Right lobe of liver (tissue), 6 donors: ENCODE measurements around the gene ATXN1. TPM values are rescaled to one million over a fixed set of nuclear protein-coding genes. Genes with fewer than 3 reads are reported as not detected.
"Not testable (repeated sequence)": the region's sequence is repeated elsewhere in the genome, so short reads cannot be mapped to it uniquely, and the experiment has no call there.

Source experiments
- ATAC-seq, 4 donors: fragments of 200-7000 bp; cut with Tn5 transposase; one replicate each; pipeline ENCODE4 v1.9.1; 2020; ENCODE audit warnings: mild to moderate bottlenecking in 4 of 4, moderate library complexity in 4 of 4
- DNase-seq, 3 donors: peaks; one replicate each; pipeline ENCODE4 v3.0.0-alpha.2; 2020
- H3K27ac ChIP-seq, 3 donors: fragments of 200-600 bp; one replicate each; pipeline ENCODE4 v1.8.0; 2022
- H3K27me3 ChIP-seq, 2 donors: fragments of 200-600 bp; one replicate each; pipeline ENCODE4 v1.8.0; 2022
- H3K36me3 ChIP-seq, 4 donors: fragments of 200-600 bp; sonication (generic) in 1 of 4; one replicate each; pipeline versions ENCODE4 v1.5.1 to v1.8.0; 2017 to 2022; ENCODE audit warnings: control low read depth in 1 of 4
- H3K4me1 ChIP-seq, 4 donors: fragments of 200-600 bp; sonication (generic) in 1 of 4; one replicate each; pipeline versions ENCODE4 v1.5.1 to v1.8.0; 2017 to 2022; ENCODE audit warnings: control low read depth in 1 of 4
- H3K4me3 ChIP-seq, 3 donors: fragments of 200-600 bp; one replicate each; pipeline ENCODE4 v1.8.0; 2022
- H3K9me3 ChIP-seq, 4 donors: fragments of 200-600 bp; sonication (generic) in 1 of 4; one replicate each; pipeline versions ENCODE4 v1.5.1 to v1.8.0; 2017 to 2022; ENCODE audit warnings: control low read depth in 1 of 4
- POLR2A ChIP-seq: fragments of 450-650 bp; IDR thresholded peaks from one replicate; pipeline ENCODE4 v1.6.1; 2017; ENCODE audit warnings: antibody characterized with exemption, mild to moderate bottlenecking
- WGBS: methylation state at CpG from one replicate; pipeline ENCODE4 v1.1.6; 2018; ENCODE audit warnings: low coverage, low lambda C conversion rate; ENCODE audit not compliant: insufficient coverage; ENCODE audit errors: missing lambda C conversion rate; 5-methylcytosine and 5-hydroxymethylcytosine counted together
- intact Hi-C, 2 donors: fragments of 100-400 bp; cut with DNase I; formaldehyde crosslinking; loops; one replicate each; pipeline versions ENCODE4 v1.11.2 to v1.14.1; 2022
- total RNA-seq, 6 experiments: library from RNA; depleted of rRNA in 2 of 6; stranded (reverse); fragments of >200 nt in 2 of 6; fragmentation: NEBNext Ultra II Directional in 3 of 6; extraction: Animal tissue kit (Norgen Biotek cat#: 25700) in 3 of 6; gene quantifications; one replicate each; pipeline versions ENCODE4 v1.1.0 to v1.2.4, GENCODE V29; 2016 to 2023
- TF ChIP-seq, protein P1 (sequence below), 4 donors: fragments of 200-600 bp in 3 of 4; fragments of 450-650 bp in 1 of 4; IDR thresholded peaks; one replicate each; pipeline versions ENCODE4 v1.5.1 to v1.8.0; 2016 to 2022; ENCODE audit warnings: antibody characterized with exemption in 4 of 4, mild to moderate bottlenecking in 2 of 4
- donor health status: DM: no; HTN: yes; CAD: no.
- donor health status: DM: no; HTN: no; CAD: no.
- donor health status: DM: no; HTN: no; CAD: no.
- donor health status: DM: no; HTN: yes; CAD: no.
- donor health status: DM: no; HTN: yes; CAD: no.

The ATXN1 gene
- total RNA-seq, 6 experiments from 2014 or later: 23.2 to 28.7 (median 25.0) TPM

DNA sequence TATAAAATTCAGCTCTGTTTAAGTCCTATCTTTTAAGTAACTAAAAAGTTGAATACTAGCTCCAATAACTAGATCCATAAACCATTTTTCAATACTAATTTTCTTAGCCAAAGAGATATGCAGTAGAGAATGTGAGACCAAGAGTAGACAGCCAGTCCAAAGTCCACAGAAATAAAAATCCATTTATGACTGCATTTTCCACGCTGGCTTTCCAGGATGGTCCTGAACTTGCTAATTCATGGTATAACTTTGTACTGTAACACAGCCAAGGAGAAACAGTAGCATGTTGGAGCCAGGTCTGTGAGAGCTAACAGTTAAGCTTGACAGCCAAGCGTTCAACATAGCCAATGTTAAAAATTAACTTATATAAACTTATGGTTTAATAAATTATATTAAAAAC is 366.6 kb downstream of the ATXN1 start:
- H3K27ac ChIP-seq: no peak overlapping the region
- WGBS: 92% methylated on average over 2 of the region's 2 CpGs
- H3K9me3 ChIP-seq: no peaks in the 10 kb centered on the region
- DNase-seq (no peak), ATAC-seq (no peak)
- TF ChIP-seq POLR2A: no peak
- TF ChIP-seq, protein P1, sequence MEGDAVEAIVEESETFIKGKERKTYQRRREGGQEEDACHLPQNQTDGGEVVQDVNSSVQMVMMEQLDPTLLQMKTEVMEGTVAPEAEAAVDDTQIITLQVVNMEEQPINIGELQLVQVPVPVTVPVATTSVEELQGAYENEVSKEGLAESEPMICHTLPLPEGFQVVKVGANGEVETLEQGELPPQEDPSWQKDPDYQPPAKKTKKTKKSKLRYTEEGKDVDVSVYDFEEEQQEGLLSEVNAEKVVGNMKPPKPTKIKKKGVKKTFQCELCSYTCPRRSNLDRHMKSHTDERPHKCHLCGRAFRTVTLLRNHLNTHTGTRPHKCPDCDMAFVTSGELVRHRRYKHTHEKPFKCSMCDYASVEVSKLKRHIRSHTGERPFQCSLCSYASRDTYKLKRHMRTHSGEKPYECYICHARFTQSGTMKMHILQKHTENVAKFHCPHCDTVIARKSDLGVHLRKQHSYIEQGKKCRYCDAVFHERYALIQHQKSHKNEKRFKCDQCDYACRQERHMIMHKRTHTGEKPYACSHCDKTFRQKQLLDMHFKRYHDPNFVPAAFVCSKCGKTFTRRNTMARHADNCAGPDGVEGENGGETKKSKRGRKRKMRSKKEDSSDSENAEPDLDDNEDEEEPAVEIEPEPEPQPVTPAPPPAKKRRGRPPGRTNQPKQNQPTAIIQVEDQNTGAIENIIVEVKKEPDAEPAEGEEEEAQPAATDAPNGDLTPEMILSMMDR (IDR thresholded peaks at IDR 0.05): no peak
- no peak overlapping the region for H3K4me3 ChIP-seq
- intact Hi-C loops: no loop called here
- no peaks in the 10 kb centered on the region for H3K36me3 ChIP-seq
- peaks cover 0 to 13% (median 2%) of the 10 kb centered on the region in 4 donors for H3K4me1 ChIP-seq
- H3K27me3 ChIP-seq: no peaks in the 10 kb centered on the region

DNA sequence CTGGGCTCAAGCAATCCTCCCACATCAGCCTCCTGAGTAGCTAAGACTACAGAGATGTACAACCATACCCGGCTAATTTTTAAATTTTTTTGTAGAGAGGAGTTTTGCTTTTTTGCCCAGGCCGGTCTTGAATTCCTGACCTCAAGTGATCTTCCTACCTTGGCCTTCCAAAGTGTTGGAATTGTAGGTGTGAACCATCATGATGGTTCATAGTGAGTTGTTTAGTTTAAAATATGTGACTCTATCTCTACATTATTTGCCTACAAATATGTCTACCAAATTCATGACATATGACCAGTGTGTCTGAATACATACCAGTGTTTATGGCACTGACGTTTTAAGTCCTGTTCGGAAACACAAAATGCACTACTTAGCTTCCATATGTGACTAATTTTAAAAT is 367.9 kb downstream of the ATXN1 start:
- intact Hi-C loops: no loop called here

DNA sequence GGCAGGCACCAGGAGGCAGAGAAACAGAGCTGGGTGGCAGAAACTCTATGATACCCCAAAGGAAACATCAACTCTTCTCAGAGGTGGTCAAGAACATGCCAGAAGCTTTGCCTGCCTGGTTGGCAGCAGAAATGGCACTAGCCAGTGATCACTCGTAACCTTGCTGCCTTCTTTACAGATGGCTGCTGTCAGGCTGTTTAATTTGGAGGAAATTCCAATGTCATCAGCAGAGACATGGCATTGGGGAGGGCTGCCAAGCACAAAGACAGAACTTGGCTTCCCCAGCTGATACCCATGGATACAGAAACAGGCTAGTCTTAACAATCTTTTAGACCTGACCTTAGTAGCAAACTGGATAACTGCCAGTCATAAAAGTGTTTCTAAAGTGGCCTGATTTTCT is 369.2 kb downstream of the ATXN1 start:
- Histone ChIP-seq H3K27ac (peak overlapping the region; percentile 30 to 63 (median 49)), H3K9me3 (no peaks in the 10 kb centered on the region), H3K4me1 (peaks cover 0 to 13% (median 2%) of the 10 kb centered on the region in 4 donors), H3K36me3 (no peaks in the 10 kb centered on the region), H3K4me3 (no peak overlapping the region), H3K27me3 (no peaks in the 10 kb centered on the region)
- intact Hi-C loops: no loop called here
- ATAC-seq: peak; percentile 61 to 93 (median 74)
- 25% methylated on average over 1 of the region's 1 CpG for WGBS
- peak; percentile 25 to 76 (median 62) for DNase-seq
- no peak for TF ChIP-seq POLR2A
- TF ChIP-seq, protein P1 (IDR thresholded peaks at IDR 0.05): no peak

More for the DNA sequence above, 367.9 kb downstream of the ATXN1 start:
- Histone ChIP-seq H3K36me3 (no peaks in the 10 kb centered on the region), H3K27me3 (no peaks in the 10 kb centered on the region), H3K9me3 (no peaks in the 10 kb centered on the region), H3K4me1 (peaks cover 0 to 13% (median 2%) of the 10 kb centered on the region in 4 donors), H3K4me3 (no peak overlapping the region), H3K27ac (no peak overlapping the region)
- no peak for TF ChIP-seq POLR2A
- TF ChIP-seq, protein P1 (IDR thresholded peaks at IDR 0.05): no peak
- DNase-seq (no peak), ATAC-seq (no peak)
- WGBS: 95% methylated on average over 4 of the region's 4 CpGs

DNA sequence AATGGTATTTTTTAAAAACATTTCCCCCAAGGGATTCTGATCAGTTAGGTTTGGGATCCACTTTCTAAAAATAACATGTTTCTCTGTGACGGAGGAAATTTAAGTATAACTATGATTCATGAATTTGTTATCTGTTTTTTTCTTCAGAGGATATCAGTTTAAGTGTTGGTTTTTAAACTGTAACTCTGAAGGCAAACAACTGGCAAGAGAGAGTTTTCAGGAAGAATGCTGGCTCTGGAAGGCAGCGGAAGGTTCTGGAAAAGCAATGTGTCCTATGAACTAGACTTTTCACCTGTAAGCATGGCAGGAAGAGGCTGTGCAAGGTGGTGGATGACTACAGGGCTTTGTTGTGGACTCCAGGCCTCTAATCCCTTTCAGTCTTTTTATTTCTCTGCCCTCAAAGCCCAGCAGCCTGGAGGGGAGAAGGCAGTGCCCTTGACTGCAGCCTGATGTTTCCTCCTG is 369.8 kb downstream of the ATXN1 start:
- TF ChIP-seq POLR2A: no peak
- TF ChIP-seq, protein P1 (IDR thresholded peaks at IDR 0.05): no peak
- H3K27ac ChIP-seq: peak overlapping the region; percentile 30 to 63 (median 49)
- ATAC-seq: peak; percentile 28 to 83 (median 62)

GRCh38 chr6:16390909-16391450 is 370.3 kb downstream of the ATXN1 start:
- intact Hi-C loops, H3K36me3 ChIP-seq, ATAC-seq, H3K4me3 ChIP-seq, H3K9me3 ChIP-seq, H3K27me3 ChIP-seq, DNase-seq: not testable (repeated sequence)
- 97% methylated on average over 6 of the region's 6 CpGs for WGBS
- H3K27ac ChIP-seq: peak overlapping the region in 2 of 3 donors; percentile 49 to 63
- peaks cover 0 to 13% (median 2%) of the 10 kb centered on the region in 4 donors for H3K4me1 ChIP-seq

More for the DNA sequence above, 369.8 kb downstream of the ATXN1 start:
- peak in 2 of 3 donors; percentile 27 to 55 for DNase-seq
- peaks cover 0 to 13% (median 2%) of the 10 kb centered on the region in 4 donors for H3K4me1 ChIP-seq
- no peaks in the 10 kb centered on the region for H3K36me3 ChIP-seq
- WGBS: 40% methylated on average over 2 of the region's 2 CpGs
- H3K27me3 ChIP-seq: no peaks in the 10 kb centered on the region
- H3K4me3 ChIP-seq: no peak overlapping the region
- no peaks in the 10 kb centered on the region for H3K9me3 ChIP-seq
- intact Hi-C loops: no loop called here
